HUDEP-2 (cell line): ENCODE data around the gene ASCC1.
"Not testable (repeated sequence)": the region's sequence is repeated elsewhere in the genome, so short reads cannot be mapped to it uniquely, and the experiment has no call there.

ENCODE experiments used
- DNase-seq, 76 experiments: peaks; one replicate each; lab custom pipeline; 2025; ENCODE audit not compliant: unreplicated experiment in 76 of 76; lab: John Stamatoyannopoulos, UW

Gene ASCC1

DNA sequence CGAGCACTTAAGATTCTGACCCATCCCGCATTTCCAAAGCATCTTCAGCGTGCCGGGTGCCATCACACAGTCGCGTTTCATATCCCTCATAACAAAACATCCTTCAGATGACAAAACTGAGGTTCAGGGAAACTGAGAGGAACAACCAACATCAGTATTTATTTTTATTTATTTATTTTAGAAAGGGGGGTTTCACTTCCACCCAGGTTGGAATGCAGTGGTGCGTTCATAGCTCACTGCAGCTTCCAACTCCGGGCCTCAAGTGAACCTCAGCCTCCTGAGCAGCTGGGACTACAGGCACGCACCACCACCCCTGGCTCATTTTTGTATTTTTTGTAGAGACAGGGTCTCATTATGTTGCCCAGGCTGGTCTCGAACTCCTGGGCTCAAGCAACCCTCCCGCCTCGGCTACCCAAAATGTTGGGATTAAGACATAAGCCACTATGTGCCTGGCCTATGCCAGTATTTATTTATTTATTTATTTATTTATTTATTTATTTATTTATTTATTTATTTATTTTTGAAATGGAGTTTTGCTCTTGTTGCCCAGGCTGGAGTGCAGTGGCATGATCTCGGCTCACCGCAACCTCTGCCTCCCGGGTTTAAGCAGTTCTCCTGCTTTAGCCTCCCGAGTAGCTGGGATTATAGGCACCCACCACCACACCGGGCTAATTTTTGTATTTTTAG, 33.2 kb upstream of the ASCC1 start:
- not testable (repeated sequence) for DNase-seq

DNA sequence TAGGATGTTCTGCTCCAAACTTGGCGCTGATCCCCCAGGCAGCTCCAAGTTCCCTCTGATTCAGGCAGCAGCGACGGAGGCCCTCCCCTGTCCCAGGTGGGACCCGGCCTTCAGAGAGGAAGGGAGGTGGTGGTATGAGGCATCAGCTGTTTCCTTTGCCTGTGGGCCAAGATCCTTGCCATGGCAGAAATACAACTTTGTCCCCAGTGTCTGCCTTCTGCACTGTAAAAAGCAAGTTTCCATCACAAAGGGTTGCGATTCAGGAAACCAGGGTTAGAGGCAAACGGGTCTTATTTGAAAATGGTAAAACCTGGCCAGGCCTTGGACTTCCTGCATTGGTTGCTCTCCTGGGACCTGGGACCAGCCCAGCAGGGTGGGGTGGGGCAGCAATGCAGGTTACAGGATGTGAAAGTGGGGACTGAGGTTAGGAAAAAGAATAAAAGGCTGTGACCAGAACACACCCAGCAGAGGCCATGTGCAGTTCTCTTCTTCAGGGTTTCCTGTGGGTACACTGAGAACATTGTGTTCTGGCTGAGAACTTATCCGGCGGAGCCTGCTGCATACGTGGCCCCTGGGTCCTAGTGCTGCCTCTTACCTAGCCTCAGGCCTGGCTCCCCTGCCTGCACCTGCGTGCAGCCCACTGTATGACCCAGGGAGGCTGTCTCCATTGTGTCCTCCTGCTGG, 32.5 kb upstream of the ASCC1 start:
- peak in 62 of 76 experiments; percentile 4 to 77 (median 50) for DNase-seq

DNA sequence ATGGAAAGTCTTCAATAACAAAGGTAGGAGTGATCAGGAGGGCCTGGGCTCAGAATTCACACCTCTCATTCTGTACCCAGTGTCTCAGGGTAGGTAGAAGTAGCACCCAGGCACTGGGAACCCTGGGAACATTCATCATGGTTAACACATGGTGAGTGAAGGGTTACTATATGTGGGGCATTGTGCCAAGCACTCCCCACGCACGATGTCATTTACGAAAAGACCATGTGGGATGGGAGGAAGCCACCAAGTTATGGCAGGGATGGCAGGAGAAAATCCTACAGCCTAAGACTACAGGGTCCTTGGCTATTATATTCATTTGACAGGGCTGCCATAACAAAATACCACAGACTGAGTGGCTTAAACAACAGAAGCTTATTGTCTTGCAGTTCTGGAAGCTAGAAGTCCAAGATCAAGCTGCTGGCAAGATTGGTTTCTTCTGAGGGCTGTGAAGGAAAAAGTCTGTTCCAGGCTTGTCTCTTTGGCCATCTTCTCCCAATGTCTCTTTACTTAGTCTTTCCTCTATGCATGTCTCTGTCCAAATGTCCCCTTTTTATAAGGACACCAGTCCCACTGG, 30.0 kb upstream of the ASCC1 start:
- peak in 6 of 76 experiments; percentile 13 to 36 (median 28) for DNase-seq

DNA sequence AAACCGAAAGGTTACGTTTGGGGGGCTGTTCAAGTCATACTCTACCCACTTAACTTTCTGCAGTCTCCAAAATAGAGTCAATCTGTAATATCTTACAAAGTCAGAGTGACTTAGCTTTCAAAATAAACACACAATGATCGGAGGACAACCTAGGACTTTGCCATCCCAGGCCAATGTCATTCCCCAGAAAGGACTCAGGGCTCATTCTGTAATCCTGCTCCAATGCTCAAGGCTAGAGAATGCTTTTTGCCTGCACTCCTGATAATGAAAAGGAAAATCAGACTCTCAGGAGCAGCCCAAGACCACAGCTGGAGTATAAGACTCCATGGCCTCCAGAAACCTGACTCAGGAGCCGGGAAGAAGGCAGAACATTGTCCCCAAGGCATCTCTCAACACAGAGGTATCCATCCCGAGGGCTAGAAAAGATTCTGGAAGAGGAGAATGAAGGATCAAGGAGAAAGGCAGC, 28.5 kb upstream of the ASCC1 start:
- no peak for DNase-seq

DNA sequence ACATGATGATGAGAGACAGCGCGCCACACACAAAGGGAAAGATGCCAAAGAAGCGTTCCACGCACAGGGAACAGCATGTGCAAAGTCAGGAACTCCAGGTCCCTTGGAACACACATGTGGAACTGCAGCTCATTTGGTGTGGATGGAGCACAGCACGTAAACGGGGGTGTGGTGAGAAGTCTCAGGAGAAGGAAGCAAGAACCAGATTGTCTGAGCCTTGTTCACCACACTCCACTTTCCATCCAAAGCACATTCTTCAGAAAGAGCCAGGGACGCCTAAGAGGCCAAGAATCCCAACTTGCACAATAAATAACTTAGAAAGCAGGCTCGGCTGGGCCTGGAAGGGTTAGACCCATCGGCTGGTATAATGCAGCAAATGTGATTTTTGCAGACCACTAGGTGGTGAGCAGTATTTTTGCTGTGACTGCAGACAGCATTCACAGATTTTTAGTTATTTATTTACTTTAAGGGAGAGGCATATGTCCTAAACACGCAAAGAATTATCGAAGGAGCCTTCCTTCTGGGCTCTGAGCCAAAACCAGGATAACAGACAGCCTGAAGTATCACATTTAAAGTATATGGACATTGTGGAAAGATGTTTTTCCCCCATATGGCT, 27.9 kb upstream of the ASCC1 start:
- DNase-seq: no peak

DNA sequence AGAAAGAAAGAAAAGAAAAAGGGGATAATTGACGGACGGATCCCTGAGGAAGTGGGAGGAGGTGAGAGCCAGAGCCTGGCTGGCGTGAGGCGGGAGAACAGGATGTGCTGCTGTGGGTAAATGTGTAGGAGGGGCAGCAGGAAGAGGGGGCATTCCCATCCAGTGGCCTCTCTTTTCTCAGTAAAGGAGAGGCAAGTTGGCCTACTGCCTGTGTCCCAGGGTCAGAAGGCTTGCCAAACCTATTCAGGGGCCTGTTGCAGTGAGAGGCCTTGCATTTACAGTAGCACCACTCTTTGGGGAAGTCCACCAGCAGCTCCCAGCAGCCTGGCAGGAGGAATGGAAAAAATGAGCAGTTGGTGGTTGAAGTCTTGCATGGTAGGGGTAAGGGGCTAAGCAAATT, 26.6 kb upstream of the ASCC1 start:
- peak in 15 of 76 experiments; percentile 16 to 52 (median 33) for DNase-seq

DNA sequence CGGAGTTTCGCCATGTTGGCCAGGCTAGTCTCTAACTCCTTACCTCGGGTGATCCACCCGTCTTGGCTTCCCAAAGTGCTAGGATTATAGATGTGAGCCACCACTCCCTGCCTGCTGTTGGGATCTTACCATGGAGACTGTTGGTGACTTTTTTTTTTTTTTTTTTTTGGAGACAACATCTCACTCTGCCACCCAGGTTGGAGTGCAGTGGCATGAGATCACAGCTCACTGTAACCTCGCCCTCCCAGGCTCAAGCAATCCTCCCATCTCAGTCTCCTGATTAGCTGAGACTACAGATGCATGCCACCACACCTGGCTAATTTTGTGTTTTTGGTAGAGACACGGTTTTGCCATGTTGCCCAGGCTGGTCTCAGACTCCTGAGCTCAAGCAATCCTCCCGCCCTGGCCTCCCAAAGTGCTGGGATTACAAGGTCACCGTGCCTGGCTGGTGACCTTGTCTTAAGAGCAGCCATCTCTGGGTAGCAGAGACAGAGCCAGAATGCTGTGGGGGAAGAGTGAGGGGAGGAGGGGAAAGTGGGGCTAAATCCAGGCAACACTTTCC, 25.7 kb upstream of the ASCC1 start:
- no peak for DNase-seq

DNA sequence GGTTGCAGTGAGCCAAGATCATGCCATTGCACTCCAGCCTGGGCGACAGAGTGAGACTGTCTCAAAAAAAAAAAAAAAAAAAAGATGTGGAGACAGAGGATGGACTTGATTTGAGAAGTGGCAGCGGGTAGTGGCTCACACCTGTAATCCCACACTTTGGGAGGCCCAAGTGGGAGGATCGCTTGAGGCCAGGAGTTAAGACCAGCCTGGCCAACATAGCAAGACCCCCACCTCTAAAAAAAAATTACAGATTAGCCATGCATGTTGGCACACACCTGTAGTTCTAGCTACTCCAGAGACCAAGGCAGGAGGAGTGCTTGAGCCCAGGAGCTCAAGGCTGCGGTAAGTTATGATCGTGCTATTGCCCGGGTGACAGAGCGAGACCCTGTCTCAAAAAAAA, 24.3 kb upstream of the ASCC1 start:
- DNase-seq: no peak

DNA sequence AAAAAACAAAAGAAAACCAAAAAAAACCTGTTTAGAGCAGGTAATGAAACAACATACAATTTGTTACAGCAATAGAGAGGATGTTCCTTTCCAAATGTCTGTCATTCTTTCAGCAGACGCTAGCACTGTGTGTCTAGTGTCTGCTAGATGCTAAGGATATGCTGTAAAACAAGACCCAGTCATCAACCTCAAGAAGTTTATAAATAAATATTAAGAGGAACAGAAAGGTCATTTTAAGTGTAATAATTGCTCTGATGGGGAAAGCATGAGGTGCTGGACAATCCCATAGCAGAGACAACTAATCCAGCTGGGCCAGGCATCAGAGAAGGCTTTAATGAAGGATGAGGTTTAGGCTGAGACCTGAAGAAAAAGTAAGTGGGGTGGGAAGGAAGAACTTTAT, 23.3 kb upstream of the ASCC1 start:
- no peak for DNase-seq

DNA sequence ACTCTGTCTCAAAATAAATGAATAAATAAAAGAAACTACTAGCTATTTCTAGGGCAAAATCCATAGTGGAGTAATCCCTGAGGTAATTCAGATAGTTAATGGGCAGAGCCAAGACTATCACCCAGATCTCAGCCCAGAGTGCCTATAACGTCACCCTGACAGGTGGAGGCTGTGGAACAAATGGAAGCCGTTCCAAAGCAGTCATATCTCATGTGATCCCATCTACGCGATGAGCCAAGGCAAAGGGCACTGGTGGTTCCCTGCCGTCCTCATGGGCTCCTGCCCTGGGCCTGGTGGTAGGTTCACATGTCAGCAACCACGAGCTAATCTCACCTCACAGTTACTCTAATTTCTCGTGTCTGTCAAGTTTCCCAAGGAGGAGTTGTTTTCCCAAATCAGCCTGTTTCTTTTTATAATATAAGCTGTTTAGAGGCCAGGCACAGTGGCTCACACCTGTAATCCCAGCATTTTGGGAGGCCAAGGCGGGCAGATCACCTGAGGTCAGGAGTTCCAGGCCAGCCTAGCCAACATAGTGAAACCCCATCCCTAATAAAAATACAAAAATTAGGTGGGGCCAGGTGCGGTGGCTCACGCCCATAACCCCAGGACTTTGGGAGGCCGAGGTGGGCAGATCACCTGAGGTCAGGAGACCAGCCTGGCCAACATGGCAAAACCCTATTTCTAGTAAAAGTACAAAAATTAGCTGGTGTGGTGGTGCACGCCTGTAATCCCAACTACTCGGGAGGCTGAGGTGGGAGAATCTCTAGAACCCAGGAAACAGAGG, 22.5 kb upstream of the ASCC1 start:
- DNase-seq: no peak

DNA sequence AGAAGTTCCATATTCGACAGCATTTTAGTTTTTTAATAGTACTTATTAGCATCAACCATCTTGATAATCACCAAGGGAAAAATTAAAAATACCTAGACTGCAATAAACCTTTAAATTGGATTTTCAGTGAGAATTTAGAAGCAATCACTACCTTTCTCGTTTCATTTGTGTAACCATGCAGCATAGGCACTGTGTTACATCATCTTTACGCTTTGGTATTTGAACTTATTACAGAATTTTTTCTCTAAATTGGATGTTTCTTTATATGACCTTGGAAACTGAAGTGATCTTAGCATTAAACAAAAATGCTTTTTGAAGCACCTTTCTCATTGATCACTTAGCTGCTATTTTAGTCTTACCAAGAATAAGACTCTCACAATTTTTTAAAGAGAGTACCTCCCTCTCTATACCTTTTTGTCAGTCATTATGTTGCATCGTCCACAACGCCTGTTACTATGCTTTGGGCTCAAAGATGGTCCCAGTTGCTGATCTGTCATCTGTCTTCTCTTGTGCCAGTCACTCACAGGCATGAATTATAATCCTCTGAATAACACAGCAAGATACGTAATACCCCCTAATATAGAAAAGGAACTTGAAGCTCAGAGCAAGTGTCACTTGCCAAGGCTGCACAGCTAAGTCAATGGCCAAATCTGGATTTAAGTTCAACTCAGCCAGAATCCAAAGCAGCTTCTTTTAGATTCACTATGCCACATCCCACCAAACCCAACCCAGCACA, 19.6 kb upstream of the ASCC1 start:
- DNase-seq: no peak

DNA sequence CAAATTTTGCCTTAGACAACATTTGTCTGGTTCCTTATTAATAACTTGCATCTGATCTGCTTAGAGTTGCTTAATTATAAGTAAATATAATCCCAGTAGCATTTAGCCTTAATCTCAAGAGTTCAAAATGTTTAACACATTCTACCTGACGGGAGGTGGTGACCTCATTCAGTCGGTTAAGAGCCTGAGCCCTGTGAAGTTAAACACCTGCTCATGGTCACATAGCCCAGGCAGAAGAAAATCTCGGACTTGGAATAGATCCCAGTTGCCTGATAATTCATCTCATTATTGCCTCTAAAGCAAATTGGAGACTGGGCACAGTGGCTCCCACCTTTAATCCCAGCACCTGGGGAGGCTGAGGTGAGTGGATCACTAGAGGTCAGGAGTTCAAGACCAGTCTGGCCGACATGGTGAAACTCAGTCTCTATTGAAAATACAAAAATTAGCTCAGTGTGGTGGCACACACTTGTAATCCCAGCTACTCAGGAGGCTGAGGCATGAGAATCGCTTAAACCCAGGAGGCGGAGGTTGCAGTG, 18.6 kb upstream of the ASCC1 start:
- DNase-seq: no peak

DNA sequence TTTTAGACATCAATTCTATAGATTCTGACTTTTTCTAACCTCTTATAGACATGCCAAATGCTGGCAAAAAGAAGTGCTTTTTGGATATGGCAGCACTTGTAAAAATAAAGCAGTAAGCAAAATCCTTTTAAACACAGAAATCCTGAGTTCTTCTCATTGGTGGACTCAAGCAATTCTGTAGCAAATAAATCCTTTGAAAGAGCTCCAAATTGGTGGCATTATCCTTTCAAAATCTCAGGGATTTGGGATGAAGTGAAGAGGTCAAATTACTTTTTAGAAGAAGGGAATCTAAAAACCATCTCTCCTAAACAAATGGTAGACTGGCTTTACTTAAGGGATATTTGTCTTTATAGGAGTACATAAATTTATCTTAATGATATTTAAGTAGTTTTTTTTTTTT, 17.5 kb upstream of the ASCC1 start:
- DNase-seq: no peak

DNA sequence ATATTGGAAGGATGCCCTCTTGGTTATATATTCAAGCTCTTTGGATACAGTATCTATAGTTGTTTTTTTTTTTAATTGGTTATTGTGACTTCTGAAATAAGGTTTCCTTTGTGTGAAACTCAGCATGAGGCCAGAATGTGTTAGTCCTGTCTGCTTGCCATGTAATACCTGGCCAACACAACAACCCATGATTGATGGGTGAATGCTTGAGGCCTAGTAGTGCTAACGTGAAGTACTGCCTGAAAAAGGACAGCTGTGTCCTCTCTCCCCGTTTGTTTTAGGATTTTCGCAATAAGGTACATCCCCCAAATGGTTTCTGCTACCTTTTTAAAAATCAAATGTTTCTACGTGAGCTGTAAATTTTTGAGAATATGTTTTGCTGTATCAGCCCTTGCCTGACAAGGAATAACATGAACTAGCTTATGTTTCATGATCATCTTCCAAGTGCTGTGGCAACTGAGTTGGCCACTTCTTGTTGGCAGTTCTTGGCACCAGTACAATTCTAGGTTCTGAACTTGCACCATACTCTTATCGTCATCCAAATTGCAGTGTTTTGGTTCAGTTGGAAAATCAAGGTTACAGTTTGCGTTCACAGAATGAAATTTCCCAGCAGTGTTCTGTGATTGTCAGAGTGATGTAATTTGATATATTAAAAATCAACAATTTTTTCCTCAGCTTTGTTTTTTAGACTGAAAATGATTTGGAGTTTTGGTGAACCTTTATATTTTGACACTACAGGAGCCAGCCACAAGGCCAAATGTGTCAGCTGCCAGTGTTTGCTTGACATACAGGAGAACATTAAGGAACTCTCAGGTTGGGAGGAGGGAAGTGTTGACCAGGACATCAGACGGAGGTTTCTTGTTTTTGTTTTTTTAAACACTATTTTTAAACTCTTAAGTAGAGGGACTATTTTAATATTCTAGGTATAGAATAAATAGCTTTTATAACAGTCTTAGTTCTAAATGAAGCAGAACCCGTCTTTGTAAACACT, 13.5 kb upstream of the ASCC1 start:
- no peak for DNase-seq

DNA sequence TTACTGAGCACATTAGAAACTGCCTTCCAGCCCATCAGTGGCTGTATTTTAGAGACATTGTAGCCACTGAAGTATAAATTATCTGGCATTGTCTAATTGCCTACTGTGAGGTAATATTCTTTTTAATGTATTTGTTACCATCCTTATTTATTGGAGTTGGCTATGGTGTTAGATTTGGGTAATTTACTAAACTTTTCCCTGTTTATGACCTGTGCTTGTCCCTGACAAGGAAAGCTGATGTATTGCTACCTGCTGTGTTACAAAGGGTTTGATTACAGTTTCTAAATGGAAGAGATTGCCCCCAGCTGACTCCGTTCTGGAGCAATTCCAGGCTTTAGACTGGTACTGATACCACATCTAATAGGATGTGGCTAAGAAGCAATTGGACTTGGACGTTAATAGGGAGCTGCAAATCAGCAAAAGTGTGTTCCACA, 12.3 kb upstream of the ASCC1 start:
- no peak for DNase-seq

DNA sequence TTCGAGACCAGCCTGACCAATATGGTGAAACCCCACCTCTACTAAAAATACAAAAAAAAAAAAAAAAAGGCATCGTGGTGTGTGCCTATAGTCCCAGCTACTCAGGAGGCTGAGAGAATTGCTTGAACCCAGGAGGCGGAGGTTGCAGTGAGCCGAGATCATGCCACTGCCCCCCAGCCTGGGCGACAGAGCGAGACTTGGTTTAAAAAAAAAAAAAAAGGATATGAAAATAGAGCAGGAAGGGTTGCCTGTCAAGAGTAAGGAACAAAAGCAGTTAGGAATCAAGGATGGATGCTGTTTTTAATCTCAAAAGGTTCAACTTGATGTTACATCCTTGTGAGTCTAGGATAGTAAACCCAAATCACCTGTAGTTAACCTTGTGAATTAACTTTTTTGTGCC, 11.8 kb upstream of the ASCC1 start:
- DNase-seq: no peak

DNA sequence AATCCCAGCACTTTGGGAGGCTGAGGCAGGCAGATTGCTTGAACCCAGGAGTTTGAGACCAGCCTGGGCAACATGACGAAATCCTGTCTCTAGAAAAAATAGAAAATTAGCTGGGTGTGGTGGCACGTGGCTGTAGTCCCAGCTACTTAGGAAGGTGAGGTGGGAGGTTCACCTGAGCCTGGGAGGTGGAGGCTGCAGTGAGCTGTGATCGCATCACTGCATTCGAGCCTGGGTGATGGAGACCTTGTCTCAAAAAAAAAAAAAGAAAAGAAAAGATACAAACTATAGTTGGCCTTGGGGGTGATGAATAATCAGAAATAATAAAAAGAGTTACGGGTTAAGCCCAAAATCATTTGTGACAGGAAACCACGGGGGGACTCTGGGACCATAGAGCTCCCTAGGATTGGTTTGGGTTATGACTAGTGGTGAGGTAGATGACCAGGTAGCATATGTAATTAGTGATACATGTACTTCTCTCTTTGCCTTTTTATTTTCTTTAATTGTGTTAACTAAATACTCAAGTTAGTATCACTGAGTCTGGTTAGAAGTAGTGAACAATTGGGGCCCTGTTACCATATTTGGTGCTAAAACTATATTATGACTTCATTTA, 10.4 kb upstream of the ASCC1 start:
- no peak for DNase-seq

DNA sequence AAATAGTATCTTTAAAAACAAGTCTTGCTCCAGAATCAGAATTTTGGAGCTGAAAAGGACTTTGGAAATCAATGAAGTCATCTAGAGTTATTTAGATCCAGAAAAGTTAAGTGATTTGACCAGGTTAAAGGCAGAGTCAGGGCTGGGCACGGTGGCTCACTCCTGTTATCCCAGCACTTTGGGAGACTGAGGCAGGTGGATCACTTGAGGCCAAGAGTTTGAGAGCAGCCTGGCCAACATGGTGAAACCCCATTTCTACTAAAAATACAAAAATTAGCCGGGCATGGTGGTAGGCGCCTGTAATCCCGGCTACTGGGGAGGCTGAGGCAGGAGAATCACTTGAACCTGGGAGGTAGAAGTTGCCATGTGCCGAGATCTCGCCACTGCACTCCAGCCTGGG, 8.1 kb upstream of the ASCC1 start:
- DNase-seq: not testable (repeated sequence)
